SK-N-MC (cell line): Measurements from ENCODE around the gene GRIK4.

Experiments
- EZH2 ChIP-seq: fragments of 200-600 bp; sonication (generic); IDR thresholded peaks from one replicate; pipeline ENCODE4 v1.6.1; 2017; ENCODE audit warnings: antibody characterized with exemption
- POLR2AphosphoS5 ChIP-seq: IDR thresholded peaks from 2 replicates; pipeline ENCODE4 v1.6.1; 2012; ENCODE audit warnings: mild to moderate bottlenecking, low read depth, low read length, borderline replicate concordance

- TF ChIP-seq POLR2AphosphoS5 (no peak), EZH2 (no peak)
These were observed 419.7 kb downstream of the GRIK4 start for GRCh38 chr11:120931057-120931779.
